Keratinocyte (primary cell): Measurements from ENCODE around the gene TEAD2. TPM values are rescaled to one million over a fixed set of nuclear protein-coding genes. Genes with fewer than 3 reads are reported as not detected.

ENCODE experiments used
- DNase-seq: peaks from one replicate; pipeline ENCODE4 v3.0.0-alpha.2; 2011; ENCODE audit warnings: low read depth, missing footprints, low spot score
- FAIRE-seq: peaks from 2 replicates; lab custom pipeline; 2011; peaks lifted over from hg19 to GRCh38; lab: Jason Lieb, UNC
- H2AFZ ChIP-seq: 2 replicates; pipeline ENCODE4 v1.6.0; 2012; ENCODE audit warnings: low read length, control low read depth, inconsistent platforms; ENCODE audit not compliant: control insufficient read depth
- H3K27ac ChIP-seq: 2 replicates; pipeline ENCODE4 v1.5.1; 2011; ENCODE audit warnings: low read length; ENCODE audit not compliant: control insufficient read depth, insufficient read depth
- H3K27me3 ChIP-seq: 3 replicates; pipeline ENCODE4 v1.6.0; 2011; ENCODE audit warnings: low read length; ENCODE audit not compliant: control insufficient read depth, insufficient read depth; ENCODE audit errors: extremely low read depth
- H3K36me3 ChIP-seq, 2 experiments: 2 replicates in 1 of 2; 3 replicates in 1 of 2; pipeline ENCODE4 v1.5.1; 2011; ENCODE audit warnings: low read length in 2 of 2, mild to moderate bottlenecking in 1 of 2; ENCODE audit not compliant: control insufficient read depth in 2 of 2, insufficient read depth in 2 of 2; ENCODE audit errors: extremely low read depth in 1 of 2
- H3K4me1 ChIP-seq: 3 replicates; pipeline ENCODE4 v1.5.1; 2011; ENCODE audit warnings: low read length; ENCODE audit not compliant: control insufficient read depth, insufficient read depth; ENCODE audit errors: extremely low read depth
- H3K4me2 ChIP-seq: 3 replicates; pipeline ENCODE4 v1.6.0; 2011; ENCODE audit warnings: low read depth, low read length; ENCODE audit not compliant: control insufficient read depth, insufficient read depth; ENCODE audit errors: extremely low read depth
- H3K4me3 ChIP-seq, 3 experiments: fragments of 200-600 bp in 1 of 3; sonication (generic) in 1 of 3; 2 replicates in 2 of 3; 3 replicates in 1 of 3; pipeline ENCODE4 v1.5.1; 2011 to 2016; ENCODE audit warnings: low read length in 3 of 3, mild to moderate bottlenecking in 3 of 3, control low read depth in 2 of 3, inconsistent platforms in 1 of 3, low read depth in 1 of 3, mixed read lengths in 1 of 3, mixed run types in 1 of 3, moderate library complexity in 1 of 3; ENCODE audit not compliant: control insufficient read depth in 2 of 3, insufficient read depth in 2 of 3; ENCODE audit errors: extremely low read depth in 1 of 3
- H3K79me2 ChIP-seq: 2 replicates; pipeline ENCODE4 v1.6.0; 2012; ENCODE audit warnings: low read length; ENCODE audit not compliant: control insufficient read depth, insufficient read depth
- H3K9ac ChIP-seq: 3 replicates; pipeline ENCODE4 v1.6.0; 2011; ENCODE audit warnings: low read length; ENCODE audit not compliant: control insufficient read depth, insufficient read depth; ENCODE audit errors: extremely low read depth
- H3K9me1 ChIP-seq: 3 replicates; pipeline ENCODE4 v1.6.0; 2011; ENCODE audit warnings: low read length; ENCODE audit not compliant: control insufficient read depth, insufficient read depth; ENCODE audit errors: extremely low read depth
- H3K9me3 ChIP-seq: 2 replicates; pipeline ENCODE4 v1.5.1; 2012; ENCODE audit warnings: low read depth, low read length; ENCODE audit not compliant: control insufficient read depth
- H4K20me1 ChIP-seq: 3 replicates; pipeline ENCODE4 v1.6.0; 2011; ENCODE audit warnings: low read length; ENCODE audit not compliant: control insufficient read depth, insufficient read depth; ENCODE audit errors: extremely low read depth
- EZH2 ChIP-seq: IDR thresholded peaks from one replicate; pipeline ENCODE4 v1.6.1; 2012; ENCODE audit warnings: inconsistent platforms, mild to moderate bottlenecking, low read length, moderate library complexity
- dilution Hi-C: fragments of 300-500 bp; cut with MboI; formaldehyde crosslinking; loops from one replicate; pipeline ENCODE4 v1.7.0; 2020; ENCODE audit warnings: low sequenced_read_pairs; ENCODE audit not compliant: extremely low pct_ligation_motif_present
- polyA plus RNA-seq, 5 experiments: library from polyadenylated mRNA; depleted of rRNA in 3 of 5; stranded (reverse) in 3 of 5; stranded (forward) in 1 of 5; unstranded in 1 of 5; fragments of >200 nt; gene quantifications; 1 replicate in 1 of 5; 2 replicates in 3 of 5; 3 replicates in 1 of 5; pipeline versions ENCODE4 v1.2.1 to v1.2.3, GENCODE V29; 2011 to 2012; ENCODE audit warnings: missing spikeins in 2 of 5, low read depth in 1 of 5, low replicate concordance in 1 of 5
- TF ChIP-seq, protein P1 (sequence below), 3 experiments: IDR thresholded peaks in 1 of 3; conservative IDR thresholded peaks in 1 of 3; optimal IDR thresholded peaks in 1 of 3; 2 replicates in 2 of 3; 3 replicates in 1 of 3; pipeline versions ENCODE3 to v1.5.1; 2011; ENCODE audit warnings: low read length in 3 of 3, mild to moderate bottlenecking in 3 of 3, moderate library complexity in 2 of 3, control low read depth in 1 of 3, inconsistent platforms in 1 of 3; ENCODE audit not compliant: insufficient read depth in 2 of 3; ENCODE audit errors: extremely low read depth in 1 of 3

The TEAD2 gene
- polyA plus RNA-seq, 1 donor (not counting 4 experiments of a cell fraction or from before 2014, with no cell fraction given) = 6.4 TPM

DNA sequence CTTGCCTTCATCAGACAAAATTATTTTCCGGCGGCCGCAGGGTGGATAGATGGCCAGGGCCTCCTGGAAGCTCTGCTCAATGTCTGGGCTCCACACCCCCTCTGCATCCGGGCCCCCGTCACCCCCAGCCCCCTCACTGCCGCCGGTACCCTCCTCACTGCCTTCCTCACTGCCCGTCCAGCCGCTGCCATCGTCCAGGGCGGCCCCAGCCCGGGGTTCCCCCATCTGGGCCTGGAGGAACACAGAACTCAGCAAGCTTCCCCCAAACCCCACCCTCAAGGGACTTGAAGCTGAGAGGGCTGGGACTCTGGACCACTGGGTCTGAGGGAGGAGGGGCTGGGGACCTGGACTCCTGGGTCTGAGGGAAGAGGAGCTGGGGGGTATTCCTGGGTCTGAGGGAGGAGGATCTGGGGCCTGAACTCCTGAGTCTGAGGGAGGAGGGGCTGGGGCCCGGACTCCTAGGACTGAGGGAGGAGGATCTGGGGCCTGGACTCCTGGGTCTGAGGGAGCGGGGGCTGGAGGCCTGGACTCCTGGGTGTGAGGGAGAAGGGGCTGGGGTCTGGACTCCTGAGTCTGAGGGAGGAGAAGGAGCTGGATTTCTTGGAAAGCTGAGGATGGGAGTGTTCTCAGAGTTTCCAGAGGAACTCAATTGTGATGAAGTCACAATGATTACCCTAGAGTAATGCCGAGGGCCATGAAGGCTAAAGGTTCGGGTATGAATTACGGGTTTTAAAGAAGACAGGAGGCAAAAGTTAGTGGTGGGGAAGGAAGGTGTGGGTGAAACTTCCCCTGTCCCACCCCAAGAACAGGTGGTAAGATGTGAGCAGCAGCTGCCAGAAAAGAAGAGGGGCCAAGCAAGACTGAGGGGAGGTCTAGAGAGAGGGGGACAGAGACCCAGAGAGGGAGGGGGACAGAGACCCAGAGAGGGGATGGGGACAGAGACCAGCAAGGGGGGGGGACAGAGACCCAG is 2.1 kb downstream of the TEAD2 start:
- H3K4me3 ChIP-seq = no peak overlapping the region
- H3K79me2 ChIP-seq = no peaks in the 10 kb centered on the region
- DNase-seq (no peak), FAIRE-seq (no peak)
- no peak overlapping the region for H3K9ac ChIP-seq
- TF ChIP-seq, protein P1, sequence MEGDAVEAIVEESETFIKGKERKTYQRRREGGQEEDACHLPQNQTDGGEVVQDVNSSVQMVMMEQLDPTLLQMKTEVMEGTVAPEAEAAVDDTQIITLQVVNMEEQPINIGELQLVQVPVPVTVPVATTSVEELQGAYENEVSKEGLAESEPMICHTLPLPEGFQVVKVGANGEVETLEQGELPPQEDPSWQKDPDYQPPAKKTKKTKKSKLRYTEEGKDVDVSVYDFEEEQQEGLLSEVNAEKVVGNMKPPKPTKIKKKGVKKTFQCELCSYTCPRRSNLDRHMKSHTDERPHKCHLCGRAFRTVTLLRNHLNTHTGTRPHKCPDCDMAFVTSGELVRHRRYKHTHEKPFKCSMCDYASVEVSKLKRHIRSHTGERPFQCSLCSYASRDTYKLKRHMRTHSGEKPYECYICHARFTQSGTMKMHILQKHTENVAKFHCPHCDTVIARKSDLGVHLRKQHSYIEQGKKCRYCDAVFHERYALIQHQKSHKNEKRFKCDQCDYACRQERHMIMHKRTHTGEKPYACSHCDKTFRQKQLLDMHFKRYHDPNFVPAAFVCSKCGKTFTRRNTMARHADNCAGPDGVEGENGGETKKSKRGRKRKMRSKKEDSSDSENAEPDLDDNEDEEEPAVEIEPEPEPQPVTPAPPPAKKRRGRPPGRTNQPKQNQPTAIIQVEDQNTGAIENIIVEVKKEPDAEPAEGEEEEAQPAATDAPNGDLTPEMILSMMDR (optimal IDR thresholded peaks at IDR 0.05 in 1 of 3, IDR thresholded peaks at IDR 0.05 in 1 of 3, conservative IDR thresholded peaks at IDR 0.05 in 1 of 3; ENCODE audit: extremely low read depth in 1 of 3, insufficient read depth in 2 of 3, low read length in 3 of 3) = no peak
- no peaks in the 10 kb centered on the region for H3K9me1 ChIP-seq
- dilution Hi-C loops = no loop called here
- H3K4me1 ChIP-seq = peaks cover 12% of the 10 kb centered on the region
- H3K27me3 ChIP-seq = no peaks in the 10 kb centered on the region
- H3K36me3 ChIP-seq = peaks cover 0 to 3% of the 10 kb centered on the region in 2 experiments
- H3K27ac ChIP-seq = no peak overlapping the region
- no peaks in the 10 kb centered on the region for H4K20me1 ChIP-seq
- no peak overlapping the region for H3K4me2 ChIP-seq
- no peaks in the 10 kb centered on the region for H3K9me3 ChIP-seq
- H2AFZ ChIP-seq = no peak overlapping the region

DNA sequence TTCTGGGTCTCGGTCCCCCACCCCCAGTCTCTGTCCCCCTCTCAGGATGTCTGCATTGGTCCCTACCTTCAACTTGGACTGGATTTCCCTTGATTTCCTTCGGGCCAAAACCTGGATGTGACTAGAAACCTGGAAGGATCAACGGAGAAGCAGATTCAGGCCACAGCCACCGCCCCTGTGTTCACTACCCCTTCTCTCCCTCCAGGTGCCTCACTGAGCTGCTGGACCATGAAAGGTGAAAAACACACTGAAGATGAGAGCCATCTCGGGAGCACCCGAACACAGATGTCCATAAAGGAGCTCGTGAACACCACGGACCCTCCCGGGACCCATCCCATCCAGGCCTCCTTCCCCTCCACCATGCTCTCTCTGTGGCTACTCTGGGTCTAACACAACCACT is 5.0 kb downstream of the TEAD2 start:
- Histone ChIP-seq H3K27ac (no peak overlapping the region), H3K36me3 (peaks cover 0 to 3% of the 10 kb centered on the region in 2 experiments), H3K9me1 (no peaks in the 10 kb centered on the region), H4K20me1 (no peaks in the 10 kb centered on the region), H3K4me1 (peaks cover 5% of the 10 kb centered on the region), H3K4me3 (no peak overlapping the region), H3K9ac (no peak overlapping the region), H3K9me3 (no peaks in the 10 kb centered on the region), H3K27me3 (no peaks in the 10 kb centered on the region), H2AFZ (no peak overlapping the region), H3K4me2 (no peak overlapping the region), H3K79me2 (no peaks in the 10 kb centered on the region)
- dilution Hi-C loops = no loop called here
- DNase-seq = no peak
- FAIRE-seq = no peak
- no peak for TF ChIP-seq EZH2
- TF ChIP-seq, protein P1 (optimal IDR thresholded peaks at IDR 0.05 in 1 of 3, IDR thresholded peaks at IDR 0.05 in 1 of 3, conservative IDR thresholded peaks at IDR 0.05 in 1 of 3; ENCODE audit: extremely low read depth in 1 of 3, insufficient read depth in 2 of 3, low read length in 3 of 3) = no peak
